Stimulated activated CD4-positive, alpha-beta T cell treated with anti-CD3 and anti-CD28 coated beads, Interleukin-15, amount 100 ng/mL, for 48 hours (primary cell): ENCODE measurements around the gene RETSAT.
"Not testable (repeated sequence)": the region's sequence is repeated elsewhere in the genome, so short reads cannot be mapped to it uniquely, and the experiment has no call there.

Experiments
- DNase-seq, 2 donors: peaks; one replicate each; pipeline ENCODE4 v3.0.0-alpha.2; 2020; ENCODE audit warnings: low read depth in 2 of 2

The RETSAT gene

GRCh38 chr2:85354286-85355072 lies at the start of gene RETSAT, which contains the start of gene ELMOD3:
RETSAT (minus strand) TSS chr2:85354528; CDS start chr2:85354507, 21 bp downstream.
ELMOD3 (plus strand) TSS chr2:85354769; CDS start chr2:85357199, 2,430 bp downstream.
- peak; percentile 95 to 96 for DNase-seq

- no peak for DNase-seq
Observed at GRCh38 chr2:85401844-85402243, 47.5 kb upstream of the RETSAT start.

GRCh38 chr2:85401464-85401805 lies 47.1 kb upstream of the RETSAT start:
- no peak for DNase-seq

GRCh38 chr2:85400541-85401463 lies 46.5 kb upstream of the RETSAT start:
- no peak for DNase-seq

GRCh38 chr2:85400023-85400422 lies 45.7 kb upstream of the RETSAT start:
- no peak for DNase-seq

- DNase-seq, result no peak
Observed at GRCh38 chr2:85399183-85399455, 44.8 kb upstream of the RETSAT start.

- no peak for DNase-seq
Observed at GRCh38 chr2:85398426-85399182, 44.3 kb upstream of the RETSAT start.

- no peak for DNase-seq
Observed at GRCh38 chr2:85397925-85398331, 43.6 kb upstream of the RETSAT start.

- DNase-seq, result no peak
Observed at GRCh38 chr2:85396531-85397470, 42.5 kb upstream of the RETSAT start.

GRCh38 chr2:85395912-85396475 lies 41.7 kb upstream of the RETSAT start:
- DNase-seq, result no peak

GRCh38 chr2:85394976-85395375 lies 40.6 kb upstream of the RETSAT start:
- no peak for DNase-seq

- DNase-seq, result no peak
Observed at GRCh38 chr2:85394261-85394681, 39.9 kb upstream of the RETSAT start.

GRCh38 chr2:85393836-85394235 lies 39.5 kb upstream of the RETSAT start:
- no peak for DNase-seq

GRCh38 chr2:85390941-85391669 lies 36.8 kb upstream of the RETSAT start:
- peak; percentile 39 to 69 for DNase-seq

GRCh38 chr2:85388878-85389538 lies 34.7 kb upstream of the RETSAT start:
- DNase-seq, result no peak

GRCh38 chr2:85387754-85388153 lies 33.4 kb upstream of the RETSAT start:
- no peak for DNase-seq

GRCh38 chr2:85385746-85386145 lies 31.4 kb upstream of the RETSAT start:
- DNase-seq, result no peak

GRCh38 chr2:85383850-85384249 lies 29.5 kb upstream of the RETSAT start:
- DNase-seq, result no peak

GRCh38 chr2:85383151-85383550 lies 28.8 kb upstream of the RETSAT start:
- DNase-seq, result not testable (repeated sequence)
